GM18526 (cell line): ENCODE data around the gene NELL2.

ENCODE experiments used
- POLR2A ChIP-seq: IDR thresholded peaks from 3 replicates; pipeline ENCODE4 v1.6.1; 2011; ENCODE audit not compliant: insufficient read length; ENCODE audit errors: extremely low read depth

Gene NELL2

DNA sequence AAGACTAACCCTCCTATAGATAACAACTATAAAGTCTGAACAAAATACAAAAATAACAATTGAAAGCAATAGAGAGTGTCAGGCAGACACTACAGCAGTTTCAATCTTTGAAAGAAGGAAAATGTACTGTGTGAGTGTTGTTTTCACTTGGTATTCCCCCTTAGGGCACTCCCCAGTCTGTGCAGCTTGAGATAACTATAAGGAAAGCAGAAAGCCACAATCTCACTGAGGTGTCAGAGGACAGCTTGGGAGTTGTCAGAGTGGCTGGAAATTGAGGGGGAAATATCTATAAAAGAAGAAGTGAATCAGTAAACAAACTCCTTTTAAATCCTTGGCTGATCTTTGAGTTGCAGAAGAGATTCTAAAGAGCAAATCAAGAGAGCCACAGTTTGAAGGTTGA lies 364.8 kb downstream of the NELL2 start:
- no peak for TF ChIP-seq POLR2A

DNA sequence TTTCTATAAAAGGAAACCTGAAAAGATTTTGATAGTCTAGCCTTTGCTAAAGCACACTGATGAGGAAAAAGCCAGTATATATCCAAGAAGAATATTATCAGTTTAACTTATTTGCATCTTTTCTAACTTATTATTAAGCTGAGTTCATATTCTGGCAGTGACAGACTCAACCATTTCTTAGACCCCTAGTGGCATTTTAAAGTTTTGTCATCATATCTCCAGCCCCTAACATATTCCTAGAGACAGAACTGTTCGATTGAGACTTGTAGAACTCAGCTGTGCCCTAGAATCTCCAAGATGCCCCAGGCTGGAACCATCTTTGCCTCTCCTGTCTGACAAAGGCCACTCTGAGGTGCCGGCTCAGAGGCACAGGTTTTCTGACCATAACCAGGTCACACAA lies 365.6 kb downstream of the NELL2 start:
- TF ChIP-seq POLR2A = no peak

- TF ChIP-seq POLR2A = no peak
Observed at GRCh38 chr12:44510076-44510475, 366.0 kb downstream of the NELL2 start.

- no peak for TF ChIP-seq POLR2A
Observed at GRCh38 chr12:44509471-44509870, 366.6 kb downstream of the NELL2 start.

- TF ChIP-seq POLR2A = no peak
Observed at GRCh38 chr12:44507461-44507860, 368.7 kb downstream of the NELL2 start.

DNA sequence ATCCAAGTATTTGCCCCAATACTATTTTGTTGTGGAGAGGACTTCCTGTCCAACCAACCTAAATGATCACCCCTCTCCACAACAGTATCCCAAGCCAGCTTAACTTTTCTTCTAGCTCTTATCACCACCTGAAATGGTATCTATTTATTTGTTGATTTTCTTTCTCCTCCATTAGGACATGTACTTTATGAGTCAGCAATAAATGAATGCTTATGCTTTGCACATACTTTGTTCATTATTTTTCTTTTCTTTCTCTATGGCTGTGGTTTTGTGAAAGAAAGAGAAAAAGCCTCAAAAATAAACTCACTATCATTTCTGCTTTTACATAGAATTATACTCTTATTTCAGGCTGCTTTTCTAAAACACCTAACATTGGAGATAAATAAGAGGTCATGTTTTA lies 371.3 kb downstream of the NELL2 start:
- no peak for TF ChIP-seq POLR2A

GRCh38 chr12:44503329-44503728 lies 372.8 kb downstream of the NELL2 start:
- no peak for TF ChIP-seq POLR2A

- TF ChIP-seq POLR2A = no peak
Observed at GRCh38 chr12:44502681-44503080, 373.4 kb downstream of the NELL2 start.

DNA sequence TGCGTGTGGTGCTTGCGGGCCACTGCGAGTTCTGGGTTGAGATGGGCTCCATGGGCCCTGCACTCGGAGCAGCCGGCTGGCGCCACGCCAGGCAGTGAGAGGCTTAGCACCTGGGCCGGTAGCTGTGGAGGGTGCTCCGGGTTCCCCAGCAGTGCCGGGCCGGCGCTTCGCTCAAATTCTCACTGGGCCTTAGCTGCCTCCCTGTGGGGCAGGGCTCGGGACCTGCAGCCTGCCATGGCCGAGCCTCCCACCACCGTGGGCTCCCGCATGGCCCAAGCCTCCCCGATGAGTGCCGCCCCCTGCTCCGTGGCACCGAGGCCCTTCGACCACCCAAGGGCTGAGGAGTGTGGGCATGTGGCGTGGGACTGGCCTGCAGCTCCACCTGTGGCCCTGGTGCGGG lies 375.7 kb downstream of the NELL2 start:
- TF ChIP-seq POLR2A = no peak

DNA sequence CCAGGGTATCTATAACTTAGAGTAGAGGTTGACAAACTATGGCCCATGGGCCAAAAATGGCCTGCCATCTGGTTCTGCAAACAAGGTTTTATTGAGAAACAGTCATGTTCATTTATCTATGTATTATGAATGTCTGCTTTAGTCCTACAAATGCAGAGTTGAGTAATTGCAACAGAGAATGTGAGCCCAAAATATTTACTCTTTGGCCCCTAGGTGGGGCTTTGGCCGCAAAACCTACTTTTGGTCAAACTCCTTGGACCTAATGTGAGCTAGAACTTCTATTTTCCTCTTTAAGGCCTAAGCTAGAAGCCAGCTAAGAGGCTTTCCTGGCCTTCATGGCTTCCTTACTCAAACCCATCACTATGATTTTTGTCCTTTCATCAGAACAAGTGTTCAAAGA lies 379.1 kb downstream of the NELL2 start:
- no peak for TF ChIP-seq POLR2A

- TF ChIP-seq POLR2A = no peak
Observed at GRCh38 chr12:44490181-44490580, 385.9 kb downstream of the NELL2 start.

- TF ChIP-seq POLR2A = no peak
Observed at GRCh38 chr12:44488180-44488579, 387.9 kb downstream of the NELL2 start.

DNA sequence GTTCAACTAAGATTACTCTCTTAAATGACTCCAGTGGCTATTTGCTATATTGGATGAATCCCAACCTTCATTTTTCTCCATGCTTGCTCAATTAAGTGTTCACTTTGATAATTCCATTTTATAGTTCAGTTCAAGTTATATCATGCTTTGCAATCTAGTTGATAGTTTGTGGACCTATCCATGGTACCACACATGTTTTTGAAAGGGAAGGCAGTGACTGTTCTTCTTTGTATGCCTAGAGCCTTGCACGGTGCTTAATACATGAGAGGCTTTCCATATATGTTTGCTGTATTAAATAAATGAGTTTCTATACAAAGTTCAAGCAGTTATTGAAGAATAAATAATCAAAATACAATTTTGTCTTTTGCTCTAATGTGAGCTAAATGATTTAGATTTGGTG lies 391.3 kb downstream of the NELL2 start:
- TF ChIP-seq POLR2A = no peak

- no peak for TF ChIP-seq POLR2A
Observed at GRCh38 chr12:44477331-44477980, 398.7 kb downstream of the NELL2 start.

- TF ChIP-seq POLR2A = no peak
Observed at GRCh38 chr12:44476683-44477082, 399.4 kb downstream of the NELL2 start.

DNA sequence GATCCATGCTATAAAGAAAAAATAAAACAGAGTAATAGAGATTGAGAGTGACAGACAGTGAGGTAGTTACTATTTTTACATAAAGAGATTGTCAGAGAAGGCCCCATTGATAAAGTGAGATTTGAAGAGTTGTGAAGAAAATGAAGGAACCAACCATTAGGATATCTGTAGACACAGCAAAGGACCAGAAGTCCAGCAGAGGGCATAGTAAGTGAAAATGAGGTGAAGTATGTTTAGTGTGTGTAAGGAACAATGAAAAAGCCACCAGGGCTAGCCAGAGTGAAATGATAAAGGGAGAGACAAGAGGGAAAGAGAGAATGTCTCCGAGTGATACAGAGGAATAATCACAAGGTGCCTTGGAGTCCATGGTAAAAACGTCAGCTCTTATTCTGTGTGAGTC lies 411.0 kb downstream of the NELL2 start:
- no peak for TF ChIP-seq POLR2A

DNA sequence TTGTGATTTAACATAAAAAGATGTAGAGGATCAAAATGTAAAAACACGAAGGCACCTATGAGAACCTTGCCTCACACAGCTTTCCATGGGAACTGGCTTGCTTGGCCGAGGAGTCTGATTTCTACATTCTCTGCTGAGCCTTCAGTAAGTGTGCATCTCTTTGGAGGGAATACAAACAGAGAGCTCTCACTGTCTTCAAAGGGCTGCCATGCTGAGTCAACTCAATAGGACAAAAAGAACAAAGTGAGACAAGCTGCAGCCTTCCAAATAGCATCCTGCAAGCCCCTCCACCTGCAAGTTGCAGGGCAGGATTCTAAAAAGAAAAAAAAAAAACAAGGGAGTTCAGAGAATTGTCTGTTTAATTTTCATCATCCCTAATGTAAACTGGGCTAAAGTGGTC lies 411.9 kb downstream of the NELL2 start:
- TF ChIP-seq POLR2A = no peak

DNA sequence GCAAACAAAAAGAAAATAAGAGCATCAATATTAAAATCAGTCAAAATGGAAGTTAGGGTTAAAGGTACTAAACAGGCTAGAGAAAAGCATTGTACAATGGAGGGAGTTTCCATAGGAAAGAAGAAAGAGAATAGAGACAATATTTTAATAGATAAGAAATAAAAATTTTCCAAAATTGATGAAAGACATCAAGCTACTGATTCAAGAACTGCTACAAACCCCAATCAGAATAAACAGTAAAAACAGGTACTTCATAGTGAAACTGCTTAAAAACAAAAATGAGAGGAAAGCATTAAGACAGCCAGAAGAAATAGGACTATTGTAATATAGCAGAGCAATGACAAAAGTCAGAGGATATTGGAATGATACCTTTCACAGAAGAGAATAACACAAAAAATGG lies 413.4 kb downstream of the NELL2 start:
- no peak for TF ChIP-seq POLR2A

GRCh38 chr12:44460261-44460660 lies 415.9 kb downstream of the NELL2 start:
- no peak for TF ChIP-seq POLR2A
